ENCODE results near the gene MGAT4B. TPM values are rescaled to one million over a fixed set of nuclear protein-coding genes. Genes with fewer than 3 reads are reported as not detected.
A peak's percentile ranks its signal among the peaks of the same experiment; 100 is the strongest.

The MGAT4B gene
- total RNA-seq, 2 donors from 2014 or later, result 82.7 to 142 TPM

DNA sequence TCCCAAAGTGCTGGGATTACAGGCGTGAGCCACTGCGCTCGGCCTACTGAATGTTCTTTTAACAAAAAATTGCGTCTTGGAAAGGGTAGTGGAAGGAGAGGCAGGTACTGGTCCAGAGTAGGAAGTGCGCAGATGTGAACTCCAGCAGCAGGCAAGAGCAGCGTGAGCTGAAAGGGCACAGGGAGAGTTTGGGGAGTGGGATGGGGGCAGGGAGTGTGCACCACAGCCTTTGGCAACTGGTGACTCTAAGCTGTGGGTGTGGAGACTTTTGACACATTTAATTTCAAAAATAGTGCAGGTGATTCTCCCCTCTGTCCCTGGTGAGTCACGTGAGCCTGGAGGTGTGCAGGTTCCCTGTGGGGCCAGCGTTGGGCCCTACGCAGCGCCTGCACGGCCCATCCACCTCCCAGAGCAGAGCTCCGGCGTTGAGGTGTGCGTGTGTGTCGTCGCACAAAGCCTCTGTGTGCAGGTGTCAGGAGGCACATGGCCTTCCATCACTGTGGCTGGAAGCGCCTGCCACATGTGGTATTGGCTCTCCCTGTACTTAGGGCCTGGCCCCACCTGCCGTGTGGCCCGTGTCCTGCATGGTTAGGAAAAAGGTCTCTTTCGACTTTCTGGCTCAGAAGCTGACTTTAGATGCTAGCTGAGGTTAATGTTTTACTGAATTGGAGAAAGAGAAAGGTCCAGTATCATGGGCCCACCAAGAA, 25.5 kb upstream of the MGAT4B start:
- Histone ChIP-seq H3K9me3 (no peaks in the 10 kb centered on the region), H3K27me3 (replicated peaks; ENCODE audit: insufficient read depth) (no peaks in the 10 kb centered on the region), H3K4me3 (no peak overlapping the region), H3K27ac (no peak overlapping the region), H3K36me3 (peaks cover 18 to 36% of the 10 kb centered on the region in 2 donors), H3K4me1 (replicated peaks) (no peaks in the 10 kb centered on the region)
- no peak for DNase-seq (ENCODE audit: low spot score)
- intact Hi-C loops (cut with DNase I), result no loop called here
- WGBS, result 94% methylated on average over 20 of the region's 20 CpGs
- no peak for TF ChIP-seq POLR2A (IDR thresholded peaks at IDR 0.05)

DNA sequence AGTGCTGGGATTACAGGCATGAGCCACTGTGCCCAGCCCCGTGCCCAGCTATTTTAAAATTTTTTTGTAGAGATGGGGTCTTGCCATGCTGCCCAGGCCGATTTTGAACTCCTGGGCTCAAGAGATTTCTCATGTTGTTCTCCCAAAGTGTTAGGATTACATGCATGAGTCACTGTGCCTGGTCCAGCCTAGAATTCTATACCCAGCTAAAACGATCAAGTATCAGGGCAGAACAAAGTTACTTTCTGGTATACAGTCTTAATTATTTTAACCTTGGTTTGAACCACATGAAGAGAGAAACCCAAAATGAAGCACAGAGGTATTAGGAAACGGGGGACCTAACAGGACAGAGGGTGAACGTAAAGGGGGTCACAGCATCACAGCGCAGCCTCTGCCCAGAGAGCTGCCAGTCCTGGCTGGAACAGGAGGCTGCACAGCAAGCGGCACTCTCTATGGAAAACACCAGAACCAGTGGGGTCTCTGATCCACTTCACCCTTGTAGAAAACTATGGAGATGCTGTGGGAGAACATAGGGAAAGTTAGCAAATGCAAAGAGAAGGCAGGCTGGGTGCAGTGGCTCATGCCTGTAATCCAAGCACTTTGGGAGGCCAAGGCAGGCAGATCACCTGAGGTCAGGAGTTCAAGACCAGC, 24.3 kb upstream of the MGAT4B start:
- DNase-seq (ENCODE audit: low spot score), result no peak
- no peaks in the 10 kb centered on the region for H3K9me3 ChIP-seq
- 91% methylated on average over 7 of the region's 7 CpGs for WGBS
- H3K27me3 ChIP-seq (replicated peaks; ENCODE audit: insufficient read depth), result no peaks in the 10 kb centered on the region
- intact Hi-C loops (cut with DNase I), result no loop called here
- TF ChIP-seq, protein P1, sequence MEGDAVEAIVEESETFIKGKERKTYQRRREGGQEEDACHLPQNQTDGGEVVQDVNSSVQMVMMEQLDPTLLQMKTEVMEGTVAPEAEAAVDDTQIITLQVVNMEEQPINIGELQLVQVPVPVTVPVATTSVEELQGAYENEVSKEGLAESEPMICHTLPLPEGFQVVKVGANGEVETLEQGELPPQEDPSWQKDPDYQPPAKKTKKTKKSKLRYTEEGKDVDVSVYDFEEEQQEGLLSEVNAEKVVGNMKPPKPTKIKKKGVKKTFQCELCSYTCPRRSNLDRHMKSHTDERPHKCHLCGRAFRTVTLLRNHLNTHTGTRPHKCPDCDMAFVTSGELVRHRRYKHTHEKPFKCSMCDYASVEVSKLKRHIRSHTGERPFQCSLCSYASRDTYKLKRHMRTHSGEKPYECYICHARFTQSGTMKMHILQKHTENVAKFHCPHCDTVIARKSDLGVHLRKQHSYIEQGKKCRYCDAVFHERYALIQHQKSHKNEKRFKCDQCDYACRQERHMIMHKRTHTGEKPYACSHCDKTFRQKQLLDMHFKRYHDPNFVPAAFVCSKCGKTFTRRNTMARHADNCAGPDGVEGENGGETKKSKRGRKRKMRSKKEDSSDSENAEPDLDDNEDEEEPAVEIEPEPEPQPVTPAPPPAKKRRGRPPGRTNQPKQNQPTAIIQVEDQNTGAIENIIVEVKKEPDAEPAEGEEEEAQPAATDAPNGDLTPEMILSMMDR (IDR thresholded peaks at IDR 0.05), result no peak
- TF ChIP-seq POLR2AphosphoS5 (IDR thresholded peaks at IDR 0.05), result no peak
- no peak for TF ChIP-seq POLR2A (IDR thresholded peaks at IDR 0.05)
- H3K4me1 ChIP-seq (replicated peaks), result no peaks in the 10 kb centered on the region
- H3K4me3 ChIP-seq, result no peak overlapping the region
- no peak overlapping the region for H3K27ac ChIP-seq
- peaks cover 16 to 30% of the 10 kb centered on the region in 2 donors for H3K36me3 ChIP-seq

DNA sequence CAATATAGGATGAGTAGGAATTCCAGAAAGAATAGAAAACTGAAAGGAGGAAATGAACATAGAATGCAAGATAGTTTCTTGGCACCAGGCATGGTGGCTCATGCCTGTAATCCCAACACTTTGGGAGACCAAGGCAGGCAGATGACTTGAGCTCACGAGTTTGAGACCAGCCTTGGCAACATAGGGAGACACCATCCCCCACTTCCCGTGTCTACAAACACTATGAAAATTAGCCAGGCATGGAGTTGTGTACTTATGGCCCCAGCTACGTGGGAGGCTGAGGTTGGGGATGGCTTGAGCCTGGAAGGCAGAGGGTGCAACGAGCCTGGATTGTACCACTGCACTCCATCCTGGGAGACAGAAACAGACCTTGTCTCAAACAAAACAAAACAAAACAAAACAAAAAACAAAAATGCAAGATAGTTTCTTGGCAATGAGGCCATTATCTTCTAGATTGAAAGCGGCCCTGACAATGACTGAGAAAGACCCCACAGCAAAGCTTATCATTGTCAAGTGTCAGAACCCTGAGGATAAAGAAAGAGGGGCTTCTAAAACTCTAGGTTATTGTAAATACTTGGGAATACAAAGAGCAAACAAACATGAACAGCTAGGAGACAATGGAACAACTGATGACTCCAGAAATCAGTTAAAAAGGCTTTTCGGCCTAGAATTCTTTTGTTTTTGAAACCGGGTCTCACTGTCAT, 23.2 kb upstream of the MGAT4B start:
- TF ChIP-seq, protein P1 (IDR thresholded peaks at IDR 0.05), result no peak
- no peak for TF ChIP-seq POLR2A (IDR thresholded peaks at IDR 0.05)
- peak; percentile 27 for TF ChIP-seq POLR2AphosphoS5 (IDR thresholded peaks at IDR 0.05)
- DNase-seq (ENCODE audit: low spot score), result no peak
- Histone ChIP-seq H3K4me3 (no peak overlapping the region), H3K36me3 (peaks cover 24 to 41% of the 10 kb centered on the region in 2 donors), H3K27me3 (replicated peaks; ENCODE audit: insufficient read depth) (no peaks in the 10 kb centered on the region), H3K27ac (peak overlapping the region in 1 of 2 donors; percentile 14), H3K4me1 (replicated peaks) (peaks cover 3% of the 10 kb centered on the region), H3K9me3 (no peaks in the 10 kb centered on the region)
- intact Hi-C loops (cut with DNase I), result no loop called here
- 76% methylated on average over 7 of the region's 7 CpGs for WGBS

DNA sequence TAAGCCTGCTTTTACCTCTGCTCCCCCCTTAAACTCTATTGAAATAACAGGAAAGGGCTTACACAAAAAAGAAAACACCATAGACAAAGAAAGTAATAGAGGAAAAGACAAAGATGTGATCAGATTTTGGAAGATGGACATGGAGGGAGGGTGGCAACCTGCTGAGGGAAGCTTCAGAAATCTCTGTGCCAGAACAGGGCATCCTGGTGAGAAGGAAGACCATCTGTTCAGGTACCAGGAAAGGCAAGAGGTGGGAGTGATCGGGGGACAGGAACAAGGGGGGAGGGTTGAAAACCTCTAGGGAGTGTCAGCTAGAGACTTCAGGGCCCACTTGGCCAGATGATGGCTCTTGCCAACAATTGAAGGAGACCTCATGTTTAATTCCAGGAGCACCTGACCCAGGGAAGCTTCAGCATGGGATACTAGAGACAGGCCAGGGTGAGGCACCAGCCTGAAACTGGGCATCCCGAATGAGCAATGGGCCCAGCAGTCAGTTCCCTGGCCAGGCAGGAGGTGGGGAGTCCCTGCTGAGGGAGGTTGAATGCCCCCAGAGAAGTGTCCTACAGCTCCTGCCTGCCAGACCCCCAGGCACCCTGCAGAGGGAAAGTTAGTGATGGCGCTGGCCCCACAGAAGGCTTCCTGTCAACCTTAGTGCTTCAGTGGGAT, 22.2 kb upstream of the MGAT4B start:
- Histone ChIP-seq H3K4me1 (replicated peaks) (peaks cover 11% of the 10 kb centered on the region), H3K27ac (peak overlapping the region in 1 of 2 donors; percentile 14), H3K36me3 (peaks cover 34 to 50% of the 10 kb centered on the region in 2 donors), H3K27me3 (replicated peaks; ENCODE audit: insufficient read depth) (no peaks in the 10 kb centered on the region), H3K9me3 (no peaks in the 10 kb centered on the region), H3K4me3 (no peak overlapping the region)
- TF ChIP-seq POLR2A (IDR thresholded peaks at IDR 0.05), result no peak
- TF ChIP-seq, protein P1 (IDR thresholded peaks at IDR 0.05), result no peak
- TF ChIP-seq POLR2AphosphoS5 (IDR thresholded peaks at IDR 0.05), result no peak
- DNase-seq (ENCODE audit: low spot score), result no peak
- WGBS, result 94% methylated on average over 3 of the region's 3 CpGs
- intact Hi-C loops (cut with DNase I), result no loop called here

DNA sequence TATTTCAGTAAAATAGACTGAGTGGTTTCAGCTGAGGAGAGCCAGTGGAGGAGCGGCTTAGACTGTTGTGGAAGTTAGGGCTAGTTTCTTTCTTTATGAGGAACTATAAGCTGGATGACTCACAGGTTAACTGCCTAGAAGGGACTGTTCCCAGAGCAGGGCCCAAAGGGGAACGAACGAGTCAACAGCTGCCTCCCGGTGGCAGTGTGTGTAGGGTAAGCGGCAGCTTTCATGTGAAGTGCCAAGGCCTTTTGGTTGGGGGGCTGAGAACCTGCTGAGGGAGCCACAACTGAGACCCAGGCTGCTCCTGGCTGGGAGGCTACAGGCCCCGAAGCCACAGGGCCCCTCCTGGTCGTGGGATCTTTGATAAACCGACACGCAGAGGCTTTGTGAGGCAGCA, 21.0 kb upstream of the MGAT4B start:
- DNase-seq (ENCODE audit: low spot score), result peak; percentile 38
- intact Hi-C loops (cut with DNase I), result no loop called here
- Histone ChIP-seq H3K4me1 (replicated peaks) (peaks cover 20% of the 10 kb centered on the region), H3K4me3 (no peak overlapping the region), H3K9me3 (no peaks in the 10 kb centered on the region), H3K27ac (peak overlapping the region in 1 of 2 donors; percentile 55), H3K27me3 (replicated peaks; ENCODE audit: insufficient read depth) (no peaks in the 10 kb centered on the region), H3K36me3 (peaks cover 27 to 50% of the 10 kb centered on the region in 2 donors)
- 40% methylated on average over 9 of the region's 9 CpGs for WGBS
- TF ChIP-seq POLR2AphosphoS5 (IDR thresholded peaks at IDR 0.05) (no peak), POLR2A (IDR thresholded peaks at IDR 0.05) (no peak)
- TF ChIP-seq, protein P1 (IDR thresholded peaks at IDR 0.05), result no peak
